Prostate gland (tissue), 2 donors: ENCODE results near the gene USP17L18.
"Not testable (repeated sequence)": the region's sequence is repeated elsewhere in the genome, so short reads cannot be mapped to it uniquely, and the experiment has no call there.

Experiments
- CTCF ChIP-seq, 4 experiments: fragments of 200-600 bp in 2 of 4; fragments of 450-650 bp in 2 of 4; sonication (generic) in 2 of 4; IDR thresholded peaks; 1 replicate in 3 of 4; 2 replicates in 1 of 4; pipeline ENCODE4 v1.5.1; 2016 to 2019; ENCODE audit warnings: antibody characterized with exemption in 4 of 4, mild to moderate bottlenecking in 2 of 4, moderate library complexity in 2 of 4
- POLR2A ChIP-seq: fragments of 450-650 bp; IDR thresholded peaks from one replicate; pipeline ENCODE4 v1.6.1; 2016; ENCODE audit warnings: antibody characterized with exemption, mild to moderate bottlenecking
- POLR2AphosphoS5 ChIP-seq: sonication (generic); formaldehyde crosslinking; IDR thresholded peaks from one replicate; pipeline ENCODE4 v1.6.1; 2017; ENCODE audit warnings: antibody characterized with exemption

GRCh38 chr4:9267319-9267718 lies 18.9 kb downstream of the USP17L18 start, which contains the start of gene USP17L22:
- not testable (repeated sequence) for TF ChIP-seq POLR2AphosphoS5; POLR2A; CTCF (IDR thresholded peaks at IDR 0.05)
